Karpas-422 (cell line): ENCODE measurements around the gene TNFSF15. TPM values are rescaled to one million over a fixed set of nuclear protein-coding genes. Genes with fewer than 3 reads are reported as not detected.

ENCODE experiments used
- DNase-seq: peaks from one replicate; pipeline ENCODE4 v3.0.0-alpha.2; 2015
- H2AFZ ChIP-seq: fragments of 200-600 bp; sonication (generic); 2 replicates; pipeline ENCODE4 v1.6.1; 2014; ENCODE audit warnings: antibody characterized with exemption, low read length, mixed read lengths
- H3K27ac ChIP-seq: fragments of 200-600 bp; sonication (generic); 2 replicates; pipeline ENCODE4 v1.5.1; 2014; ENCODE audit warnings: mild to moderate bottlenecking, low read length, moderate library complexity
- H3K27me3 ChIP-seq: fragments of 200-600 bp; sonication (generic); 2 replicates; pipeline ENCODE4 v1.6.1; 2014; ENCODE audit warnings: low read length, mixed read lengths
- H3K36me3 ChIP-seq: fragments of 200-600 bp; sonication (generic); 2 replicates; pipeline ENCODE4 v1.6.1; 2014; ENCODE audit warnings: low read length, mixed read lengths; ENCODE audit not compliant: insufficient read depth
- H3K4me1 ChIP-seq: fragments of 200-600 bp; sonication (generic); 2 replicates; pipeline ENCODE4 v1.6.1; 2014; ENCODE audit warnings: mild to moderate bottlenecking, low read length, mixed read lengths
- H3K4me2 ChIP-seq: fragments of 200-600 bp; sonication (generic); 2 replicates; pipeline ENCODE4 v1.6.1; 2014; ENCODE audit warnings: low read length, low read depth, mild to moderate bottlenecking; ENCODE audit not compliant: poor library complexity, severe bottlenecking
- H3K4me3 ChIP-seq: fragments of 200-600 bp; sonication (generic); 2 replicates; pipeline ENCODE4 v1.5.1; 2014; ENCODE audit warnings: mild to moderate bottlenecking, antibody characterized with exemption, low read length, mixed read lengths
- H3K79me2 ChIP-seq: fragments of 200-600 bp; sonication (generic); 2 replicates; pipeline ENCODE4 v1.6.1; 2014; ENCODE audit warnings: mild to moderate bottlenecking, low read length, mixed read lengths
- H3K9ac ChIP-seq: fragments of 200-600 bp; sonication (generic); 2 replicates; pipeline ENCODE4 v1.6.0; 2014; ENCODE audit warnings: low read length
- H3K9me2 ChIP-seq: fragments of 200-600 bp; sonication (generic), shearing (Covaris generic); replicated peaks from 2 replicates; pipeline ENCODE4 v1.6.0; 2014; ENCODE audit warnings: mild to moderate bottlenecking, low read length, moderate library complexity; ENCODE audit not compliant: insufficient read depth
- H3K9me3 ChIP-seq: fragments of 300-700, 200-600 bp; sonication (generic); 2 replicates; pipeline ENCODE4 v1.6.1; 2014; ENCODE audit warnings: low read length, mixed read lengths
- H4K20me1 ChIP-seq: fragments of 200-600 bp; sonication (generic); 2 replicates; pipeline ENCODE4 v1.6.1; 2014; ENCODE audit warnings: mild to moderate bottlenecking, antibody characterized with exemption, low read length, low read depth; ENCODE audit not compliant: insufficient read depth
- total RNA-seq: library from RNA; depleted of rRNA; stranded (reverse); fragments of >200 nt; shearing (Covaris generic); gene quantifications from 2 replicates; pipeline ENCODE4 v1.2.3, GENCODE V29; 2014; ENCODE audit warnings: low replicate concordance

Gene TNFSF15
- total RNA-seq, 1 experiment from 2014 or later: 32.5 TPM

DNA sequence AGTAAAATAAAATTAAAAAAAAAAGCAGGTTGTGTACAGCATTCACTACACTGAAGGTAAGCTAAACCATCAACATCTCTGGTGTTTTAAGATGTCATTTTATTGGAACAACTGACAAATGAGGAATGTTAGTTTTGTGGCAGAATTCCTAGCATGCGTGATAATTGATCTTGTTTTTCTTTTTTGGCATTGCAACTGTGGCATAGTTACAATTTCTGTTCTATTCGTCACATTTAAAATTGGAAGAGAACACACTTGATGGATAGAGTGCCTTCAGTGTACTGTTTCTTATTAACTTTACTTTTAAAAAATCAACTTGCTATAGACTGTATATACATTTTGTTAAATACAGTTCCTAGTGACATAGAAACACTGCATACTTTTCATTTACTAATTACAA, 43.6 kb upstream of the TNFSF15 start:
- no peaks in the 10 kb centered on the region for H3K9me3 ChIP-seq
- H4K20me1 ChIP-seq: no peaks in the 10 kb centered on the region
- H3K9ac ChIP-seq: no peak overlapping the region
- DNase-seq: no peak
- H3K4me2 ChIP-seq: no peak overlapping the region
- H3K27me3 ChIP-seq: no peaks in the 10 kb centered on the region
- no peaks in the 10 kb centered on the region for H3K79me2 ChIP-seq
- H2AFZ ChIP-seq: no peak overlapping the region
- H3K27ac ChIP-seq: no peak overlapping the region
- no peaks in the 10 kb centered on the region for H3K36me3 ChIP-seq
- no peaks in the 10 kb centered on the region for H3K4me1 ChIP-seq
- H3K9me2 ChIP-seq: no peaks in the 10 kb centered on the region
- no peak overlapping the region for H3K4me3 ChIP-seq

DNA sequence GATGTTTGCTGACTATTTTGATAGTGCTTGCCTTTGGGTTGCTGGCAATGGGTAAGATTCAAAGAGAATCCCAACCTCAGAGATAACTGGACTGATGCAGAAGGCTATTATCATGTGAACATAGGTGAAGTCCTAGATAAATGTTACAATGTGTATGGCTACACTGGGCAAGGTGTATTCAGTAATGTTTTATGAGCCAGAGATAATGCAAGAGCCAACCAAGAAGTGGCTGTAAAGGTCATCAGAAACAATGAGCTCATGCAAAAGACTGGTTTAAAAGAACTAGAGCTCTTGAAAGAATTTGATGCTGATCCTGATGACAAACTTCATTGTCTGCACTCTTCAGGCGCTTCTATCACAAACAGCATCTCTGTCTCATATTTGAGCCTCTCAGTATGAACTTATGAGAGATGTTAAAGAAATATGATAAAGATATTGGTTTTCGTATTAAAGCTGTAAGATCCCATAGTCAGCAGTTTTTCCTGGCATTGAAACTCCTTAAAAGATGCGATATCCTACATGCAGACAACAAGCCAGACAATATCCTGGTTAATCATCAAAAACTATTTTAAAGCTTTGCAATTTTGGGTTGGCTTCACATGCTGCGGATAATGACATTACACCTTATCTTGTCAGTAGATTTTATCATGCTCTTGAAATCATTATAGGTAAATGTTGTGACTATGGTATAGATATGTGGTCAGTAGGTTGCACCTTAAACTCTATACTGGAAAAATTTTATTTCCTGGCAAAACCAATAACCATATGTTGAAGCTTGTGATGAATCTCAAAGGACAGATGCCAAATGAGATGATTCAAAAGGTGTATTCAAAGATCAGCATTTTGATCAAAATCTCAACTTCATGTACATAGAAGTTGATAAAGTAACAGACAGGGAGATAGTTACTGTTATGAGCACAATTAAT, 41.9 kb upstream of the TNFSF15 start:
- Histone ChIP-seq H3K9me3 (no peaks in the 10 kb centered on the region), H3K9me2 (no peaks in the 10 kb centered on the region), H3K4me2 (no peak overlapping the region), H3K36me3 (no peaks in the 10 kb centered on the region), H3K9ac (no peak overlapping the region), H3K79me2 (no peaks in the 10 kb centered on the region), H3K4me3 (no peak overlapping the region), H3K27ac (no peak overlapping the region), H3K4me1 (no peaks in the 10 kb centered on the region), H3K27me3 (no peaks in the 10 kb centered on the region), H4K20me1 (no peaks in the 10 kb centered on the region), H2AFZ (no peak overlapping the region)
- no peak for DNase-seq

DNA sequence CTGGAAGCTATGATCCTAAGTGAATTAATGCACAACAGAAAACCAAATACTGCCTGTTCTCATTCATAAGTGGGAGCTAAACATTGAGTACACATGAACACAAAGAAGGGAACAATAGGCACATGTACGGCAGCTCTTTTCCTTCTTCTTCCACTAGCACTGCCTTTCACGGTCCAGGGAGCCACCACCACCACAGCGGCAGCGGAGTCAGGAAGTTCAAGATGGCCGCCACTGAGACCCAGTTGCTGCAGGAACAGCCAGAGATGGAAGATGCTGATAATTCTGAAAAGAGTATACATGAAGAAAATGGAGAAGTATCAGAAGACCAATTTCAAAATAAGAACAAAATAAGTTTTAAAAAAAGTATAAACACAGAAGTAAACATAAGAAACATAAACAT, 39.5 kb upstream of the TNFSF15 start:
- no peak overlapping the region for H3K27ac ChIP-seq
- no peaks in the 10 kb centered on the region for H3K27me3 ChIP-seq
- no peaks in the 10 kb centered on the region for H3K4me1 ChIP-seq
- H3K9me3 ChIP-seq: no peaks in the 10 kb centered on the region
- no peaks in the 10 kb centered on the region for H4K20me1 ChIP-seq
- no peak overlapping the region for H3K4me2 ChIP-seq
- no peak overlapping the region for H3K4me3 ChIP-seq
- no peaks in the 10 kb centered on the region for H3K79me2 ChIP-seq
- no peaks in the 10 kb centered on the region for H3K9me2 ChIP-seq
- H3K36me3 ChIP-seq: no peaks in the 10 kb centered on the region
- H2AFZ ChIP-seq: no peak overlapping the region
- no peak for DNase-seq
- no peak overlapping the region for H3K9ac ChIP-seq

DNA sequence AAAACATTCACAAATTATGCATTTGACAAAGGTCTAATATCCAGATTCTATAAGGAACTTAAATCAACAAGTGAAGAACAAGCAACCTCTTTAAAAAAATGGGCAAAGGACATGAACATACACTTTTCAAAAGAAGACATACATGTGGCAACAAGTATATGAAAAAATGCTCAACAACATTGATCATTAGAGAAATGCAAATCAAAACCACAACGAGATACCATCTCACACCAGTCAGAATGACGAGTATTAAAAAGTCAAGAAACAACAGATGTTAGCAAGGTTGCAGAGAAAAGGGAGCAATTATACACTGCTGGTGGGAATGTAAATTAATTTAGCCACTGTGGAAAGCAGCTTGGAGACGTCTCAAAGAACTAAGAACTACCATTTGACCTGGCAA, 38.9 kb upstream of the TNFSF15 start:
- no peaks in the 10 kb centered on the region for H3K9me3 ChIP-seq
- no peaks in the 10 kb centered on the region for H3K4me1 ChIP-seq
- H3K27me3 ChIP-seq: no peaks in the 10 kb centered on the region
- no peak overlapping the region for H3K4me2 ChIP-seq
- no peak overlapping the region for H2AFZ ChIP-seq
- H3K9me2 ChIP-seq: no peaks in the 10 kb centered on the region
- no peaks in the 10 kb centered on the region for H3K36me3 ChIP-seq
- no peak for DNase-seq
- H3K27ac ChIP-seq: no peak overlapping the region
- H3K9ac ChIP-seq: no peak overlapping the region
- H4K20me1 ChIP-seq: no peaks in the 10 kb centered on the region
- no peaks in the 10 kb centered on the region for H3K79me2 ChIP-seq
- no peak overlapping the region for H3K4me3 ChIP-seq

DNA sequence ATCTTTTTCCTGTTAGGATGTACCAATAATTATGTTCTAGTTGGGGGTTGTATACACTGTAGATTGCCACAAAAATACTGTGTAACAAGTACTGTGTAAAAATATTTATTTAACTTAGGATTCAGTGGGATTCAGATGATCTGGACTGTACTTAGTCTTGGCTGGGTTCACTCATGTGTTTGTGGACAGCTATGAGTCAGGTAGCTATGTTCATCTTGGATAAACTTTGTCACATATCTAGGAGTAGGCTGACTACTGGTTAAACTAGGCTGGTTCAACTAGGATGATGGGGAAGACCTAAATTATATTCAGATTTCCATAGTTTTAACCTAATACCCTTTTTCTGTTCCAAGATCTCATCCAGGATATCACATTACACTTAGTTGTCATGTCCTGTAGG, 32.1 kb upstream of the TNFSF15 start:
- no peak overlapping the region for H3K4me3 ChIP-seq
- H3K9me3 ChIP-seq: no peaks in the 10 kb centered on the region
- no peak overlapping the region for H3K27ac ChIP-seq
- H3K36me3 ChIP-seq: no peaks in the 10 kb centered on the region
- H2AFZ ChIP-seq: no peak overlapping the region
- H3K4me2 ChIP-seq: no peak overlapping the region
- no peaks in the 10 kb centered on the region for H4K20me1 ChIP-seq
- no peak for DNase-seq
- no peaks in the 10 kb centered on the region for H3K9me2 ChIP-seq
- no peaks in the 10 kb centered on the region for H3K79me2 ChIP-seq
- H3K27me3 ChIP-seq: no peaks in the 10 kb centered on the region
- no peak overlapping the region for H3K9ac ChIP-seq
- H3K4me1 ChIP-seq: no peaks in the 10 kb centered on the region; the same call in 1 of the 2 replicates

DNA sequence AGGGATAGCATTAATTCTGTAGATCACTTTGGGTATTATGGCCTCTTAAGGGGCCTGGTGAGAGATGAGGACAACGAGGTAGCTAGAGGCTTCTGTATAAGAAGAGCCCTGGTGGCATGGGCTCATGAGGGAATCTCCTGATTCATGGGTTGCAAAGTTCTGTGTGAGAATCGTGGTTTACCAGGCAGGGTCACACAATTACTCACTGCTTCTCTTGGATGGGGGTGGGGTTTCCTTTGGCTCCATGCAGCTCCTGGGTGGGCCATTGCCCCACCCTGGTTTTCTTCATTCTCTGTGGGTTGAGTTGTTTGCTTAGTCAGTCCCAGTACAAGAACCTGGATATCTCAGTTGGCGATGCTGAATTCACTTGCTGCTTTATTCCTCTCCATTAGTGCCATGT, 30.9 kb upstream of the TNFSF15 start:
- Histone ChIP-seq H2AFZ (no peak overlapping the region), H3K4me2 (no peak overlapping the region), H3K9me2 (no peaks in the 10 kb centered on the region), H3K27ac (no peak overlapping the region), H3K4me1 (no peaks in the 10 kb centered on the region; the same call in 1 of the 2 replicates), H3K9ac (no peak overlapping the region), H3K79me2 (no peaks in the 10 kb centered on the region), H3K36me3 (no peaks in the 10 kb centered on the region), H3K27me3 (no peaks in the 10 kb centered on the region), H4K20me1 (no peaks in the 10 kb centered on the region), H3K9me3 (no peaks in the 10 kb centered on the region), H3K4me3 (no peak overlapping the region)
- no peak for DNase-seq

DNA sequence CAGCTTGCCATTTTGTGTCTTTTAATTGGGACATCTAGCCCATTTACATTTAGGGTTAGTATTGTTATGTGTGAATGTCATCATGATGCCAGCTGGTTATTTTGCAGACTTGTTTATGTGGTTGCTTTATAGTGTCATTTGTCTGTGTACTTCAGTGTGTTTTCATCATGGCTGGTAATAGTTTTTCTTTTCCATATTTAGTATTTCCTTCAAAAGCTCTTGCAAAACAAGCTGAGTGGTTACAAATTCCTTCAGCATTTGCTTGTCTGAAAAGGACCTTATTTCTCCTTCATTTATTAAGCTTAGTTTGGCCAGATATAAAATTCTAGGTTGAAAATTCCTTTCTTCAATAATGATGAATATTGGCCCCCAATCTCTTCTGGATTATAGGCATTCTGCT, 28.5 kb upstream of the TNFSF15 start:
- Histone ChIP-seq H3K4me1 (no peaks in the 10 kb centered on the region; the same call in 1 of the 2 replicates), H3K9me2 (no peaks in the 10 kb centered on the region), H3K36me3 (no peaks in the 10 kb centered on the region), H3K4me2 (no peak overlapping the region), H3K4me3 (no peak overlapping the region), H3K9ac (no peak overlapping the region), H3K27ac (no peak overlapping the region), H2AFZ (no peak overlapping the region), H3K79me2 (no peaks in the 10 kb centered on the region), H3K27me3 (no peaks in the 10 kb centered on the region), H3K9me3 (no peaks in the 10 kb centered on the region), H4K20me1 (no peaks in the 10 kb centered on the region)
- no peak for DNase-seq

DNA sequence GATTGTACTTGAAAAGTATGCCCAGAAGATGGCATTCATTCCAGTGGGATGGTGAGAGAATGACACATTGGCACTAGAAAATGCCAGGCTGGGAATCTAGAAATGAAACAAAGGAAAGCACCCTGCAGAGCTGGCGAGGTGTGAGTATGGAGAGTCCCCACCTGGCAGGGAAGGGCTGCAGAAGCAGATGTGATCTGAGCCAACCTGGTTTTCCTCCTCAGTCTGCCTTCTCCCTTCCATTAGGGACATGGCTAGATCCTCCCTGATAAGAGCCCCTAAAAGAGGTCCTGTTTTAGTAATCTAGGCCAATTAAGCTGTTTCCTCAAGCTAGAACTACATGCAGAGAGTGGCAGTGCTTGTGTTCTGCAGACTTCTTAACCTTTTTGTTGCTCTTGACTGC, 24.7 kb upstream of the TNFSF15 start:
- Histone ChIP-seq H4K20me1 (no peaks in the 10 kb centered on the region), H3K36me3 (no peaks in the 10 kb centered on the region), H3K9ac (no peak overlapping the region), H2AFZ (no peak overlapping the region), H3K9me2 (no peaks in the 10 kb centered on the region), H3K79me2 (no peaks in the 10 kb centered on the region), H3K4me1 (no peaks in the 10 kb centered on the region), H3K27ac (no peak overlapping the region), H3K27me3 (no peaks in the 10 kb centered on the region), H3K4me2 (no peak overlapping the region), H3K4me3 (no peak overlapping the region), H3K9me3 (no peaks in the 10 kb centered on the region)
- no peak for DNase-seq
